HUES64 (cell line): ENCODE measurements around the gene NUP214.

ENCODE experiments used
- H3K27ac ChIP-seq: 2 replicates; pipeline ENCODE4 v1.7.0; 2013; ENCODE audit warnings: low read depth, low read length, inconsistent platforms
- H3K27me3 ChIP-seq: 2 replicates; pipeline ENCODE4 v1.6.1; 2013; ENCODE audit warnings: mild to moderate bottlenecking, low read length; ENCODE audit not compliant: insufficient read depth
- H3K36me3 ChIP-seq: 2 replicates; pipeline ENCODE4 v1.6.1; 2013; ENCODE audit warnings: mild to moderate bottlenecking, low read length; ENCODE audit not compliant: insufficient read depth
- H3K4me1 ChIP-seq: 2 replicates; pipeline ENCODE4 v1.6.1; 2013; ENCODE audit warnings: mild to moderate bottlenecking, low read length, moderate library complexity; ENCODE audit not compliant: insufficient read depth
- H3K4me3 ChIP-seq: 2 replicates; pipeline ENCODE4 v1.5.1; 2013; ENCODE audit warnings: mild to moderate bottlenecking, low read length, moderate library complexity
- H3K9ac ChIP-seq: 2 replicates; pipeline ENCODE4 v1.6.1; 2013; ENCODE audit warnings: mild to moderate bottlenecking, low read depth, low read length
- H3K9me3 ChIP-seq: 2 replicates; pipeline ENCODE4 v1.6.1; 2013; ENCODE audit warnings: low read depth, low read length; ENCODE audit not compliant: insufficient read depth
- WGBS: fragments of 150-250, 120-280 bp; methylation state at CpG from one replicate; pipeline ENCODE4 v1.1.7; 2013; ENCODE audit warnings: missing lambda C conversion rate; 5-methylcytosine and 5-hydroxymethylcytosine counted together

Gene NUP214

GRCh38 chr9:131226226-131226625, 100.8 kb downstream of the NUP214 start:
- H3K27me3 ChIP-seq, result no peaks in the 10 kb centered on the region
- H3K4me1 ChIP-seq, result peaks cover 26% of the 10 kb centered on the region
- peaks cover 35% of the 10 kb centered on the region for H3K36me3 ChIP-seq
- no peak overlapping the region for H3K27ac ChIP-seq
- WGBS, result 100% methylated on average over 1 of the region's 3 CpGs
- no peak overlapping the region for H3K9ac ChIP-seq
- H3K4me3 ChIP-seq, result no peak overlapping the region
- H3K9me3 ChIP-seq, result no peaks in the 10 kb centered on the region

DNA sequence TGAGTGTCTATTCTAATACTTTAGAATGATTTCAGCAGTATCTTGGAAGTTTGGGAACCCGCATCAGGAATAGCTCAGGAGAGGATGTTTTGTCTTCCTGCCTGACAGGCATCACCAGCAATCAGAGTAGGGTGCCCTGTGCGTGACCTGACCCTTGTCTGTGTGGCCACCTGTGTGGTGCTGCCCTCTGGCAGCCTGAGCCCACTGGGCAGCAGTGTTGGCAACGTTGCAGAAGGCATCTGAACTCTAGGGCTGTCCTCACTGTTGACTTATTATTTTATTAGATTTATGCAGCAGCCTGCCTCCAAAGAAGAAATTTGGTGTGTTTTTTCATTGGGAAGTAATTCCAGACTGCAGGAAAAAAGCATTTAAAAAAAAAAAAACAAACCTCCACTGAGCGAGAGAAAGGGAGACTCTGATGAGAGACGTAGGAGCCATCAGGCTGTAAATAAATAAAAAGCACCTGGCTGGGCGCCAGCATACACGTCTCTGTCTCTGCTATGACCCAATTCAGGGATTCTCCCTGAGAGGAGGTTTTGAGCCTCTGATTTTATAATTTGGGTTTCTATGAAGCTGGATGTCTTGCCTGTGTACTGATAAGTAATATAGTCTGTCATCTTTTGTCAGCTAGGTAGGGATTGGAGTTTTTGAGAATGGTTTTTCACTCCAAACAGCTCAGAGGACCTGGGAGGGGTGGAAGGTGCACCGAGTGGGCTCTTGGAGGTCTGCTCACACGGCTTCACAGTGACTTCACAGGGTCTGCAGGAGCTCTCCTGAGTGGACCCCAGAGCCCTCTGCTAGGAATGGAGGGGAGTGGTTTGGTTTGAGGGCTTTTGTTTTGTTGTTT, 101.9 kb downstream of the NUP214 start:
- 67% methylated on average over 9 of the region's 9 CpGs for WGBS
- peak overlapping the region; percentile 25; the same call in 1 of the 2 replicates for H3K27ac ChIP-seq

GRCh38 chr9:131227959-131228460, 102.6 kb downstream of the NUP214 start:
- Histone ChIP-seq H3K4me3 (peak overlapping the region; percentile 11; the same call in 1 of the 2 replicates), H3K4me1 (peaks cover 26% of the 10 kb centered on the region), H3K36me3 (peaks cover 52% of the 10 kb centered on the region), H3K27ac (peak overlapping the region; percentile 43; the same call in 1 of the 2 replicates), H3K9ac (no peak overlapping the region), H3K27me3 (no peaks in the 10 kb centered on the region), H3K9me3 (no peaks in the 10 kb centered on the region)
- 72% methylated on average over 8 of the region's 9 CpGs for WGBS

More for the DNA sequence above, 101.9 kb downstream of the NUP214 start:
- Histone ChIP-seq H3K9me3 (no peaks in the 10 kb centered on the region), H3K36me3 (peaks cover 45% of the 10 kb centered on the region), H3K27me3 (no peaks in the 10 kb centered on the region), H3K4me3 (no peak overlapping the region), H3K4me1 (peaks cover 26% of the 10 kb centered on the region), H3K9ac (no peak overlapping the region)

DNA sequence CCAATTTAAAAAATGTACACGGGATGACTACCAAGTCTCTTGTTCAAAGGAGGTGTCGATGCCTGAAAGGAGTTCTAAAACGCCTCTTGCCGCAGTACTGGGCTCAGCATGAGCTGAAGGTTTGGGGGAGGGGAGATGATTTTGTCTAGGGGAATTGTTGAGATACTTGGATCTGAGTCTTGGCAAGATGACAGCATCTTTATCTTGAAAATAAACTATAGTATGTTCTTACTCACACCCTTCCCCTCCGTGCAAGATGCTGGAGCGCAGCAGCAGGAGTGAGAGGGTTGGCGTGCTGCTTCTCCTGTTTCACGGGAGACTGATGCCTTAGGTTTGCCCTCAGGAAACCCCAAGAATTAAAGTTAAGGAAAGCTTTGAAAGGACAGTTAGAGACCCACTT, 103.6 kb downstream of the NUP214 start:
- Histone ChIP-seq H3K36me3 (peaks cover 60% of the 10 kb centered on the region), H3K27me3 (no peaks in the 10 kb centered on the region), H3K4me1 (peaks cover 26% of the 10 kb centered on the region), H3K27ac (no peak overlapping the region), H3K4me3 (no peak overlapping the region), H3K9me3 (no peaks in the 10 kb centered on the region), H3K9ac (no peak overlapping the region)
- WGBS, result 83% methylated on average over 8 of the region's 8 CpGs

DNA sequence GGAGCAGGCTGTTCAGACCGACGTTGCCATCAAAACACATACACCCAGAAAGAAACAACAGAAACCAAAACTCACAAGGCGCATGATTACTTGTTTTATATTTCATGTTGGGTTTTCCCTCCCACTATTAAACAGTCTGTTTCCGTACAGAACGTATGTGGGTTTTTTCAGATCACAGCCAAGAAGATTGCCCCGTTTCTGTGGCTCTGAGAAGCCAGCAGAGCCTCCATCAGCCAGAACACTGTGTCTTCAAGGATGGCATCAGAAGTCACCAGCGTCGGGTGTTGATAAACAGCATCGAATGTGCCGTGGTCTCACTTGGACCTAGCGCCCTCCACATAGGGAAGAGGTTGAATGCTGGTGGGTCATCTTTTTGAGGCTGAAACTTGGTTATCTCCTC, 108.2 kb downstream of the NUP214 start:
- 95% methylated on average over 11 of the region's 11 CpGs for WGBS
- H3K27me3 ChIP-seq, result no peaks in the 10 kb centered on the region

DNA sequence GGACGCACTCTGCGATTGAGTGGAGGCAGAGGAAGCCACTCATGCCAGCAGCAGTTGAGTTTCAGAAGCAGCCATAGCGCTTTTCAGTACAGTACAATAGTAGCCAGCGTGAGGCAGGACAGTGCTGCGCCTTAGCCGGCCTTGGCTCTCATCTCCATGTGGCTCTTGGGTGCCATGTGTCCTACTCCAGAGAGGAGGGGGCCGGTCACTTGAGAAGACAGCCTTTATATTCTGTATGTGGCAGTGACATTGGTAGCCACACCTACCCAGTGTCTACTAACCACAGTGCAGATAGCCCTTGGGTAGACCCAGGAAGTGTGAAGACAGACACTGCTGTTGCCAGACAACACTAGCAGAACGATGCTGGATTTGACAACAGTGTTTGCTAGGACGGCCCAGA, 108.6 kb downstream of the NUP214 start:
- Histone ChIP-seq H3K27me3 (no peaks in the 10 kb centered on the region), H3K9me3 (no peaks in the 10 kb centered on the region), H3K4me1 (peaks cover 16% of the 10 kb centered on the region), H3K27ac (no peak overlapping the region), H3K36me3 (peaks cover 54% of the 10 kb centered on the region), H3K9ac (no peak overlapping the region), H3K4me3 (no peak overlapping the region)
- 96% methylated on average over 9 of the region's 9 CpGs for WGBS

More for the DNA sequence above, 108.2 kb downstream of the NUP214 start:
- Histone ChIP-seq H3K9me3 (no peaks in the 10 kb centered on the region), H3K27ac (no peak overlapping the region), H3K4me1 (peaks cover 16% of the 10 kb centered on the region), H3K9ac (no peak overlapping the region), H3K36me3 (peaks cover 55% of the 10 kb centered on the region), H3K4me3 (no peak overlapping the region)

- Histone ChIP-seq H3K27me3 (no peaks in the 10 kb centered on the region), H3K9me3 (no peaks in the 10 kb centered on the region), H3K4me3 (no peak overlapping the region), H3K9ac (no peak overlapping the region), H3K27ac (no peak overlapping the region), H3K36me3 (peaks cover 46% of the 10 kb centered on the region), H3K4me1 (peaks cover 16% of the 10 kb centered on the region)
- 96% methylated on average over 16 of the region's 16 CpGs for WGBS
Observed at GRCh38 chr9:131234799-131235479, 109.6 kb downstream of the NUP214 start.

- Histone ChIP-seq H3K27me3 (no peaks in the 10 kb centered on the region), H3K4me3 (no peak overlapping the region), H3K36me3 (peaks cover 40% of the 10 kb centered on the region), H3K9ac (no peak overlapping the region), H3K4me1 (peaks cover 16% of the 10 kb centered on the region), H3K27ac (no peak overlapping the region), H3K9me3 (no peaks in the 10 kb centered on the region)
- 94% methylated on average over 9 of the region's 9 CpGs for WGBS
Observed at GRCh38 chr9:131235480-131235851, 110.1 kb downstream of the NUP214 start.

DNA sequence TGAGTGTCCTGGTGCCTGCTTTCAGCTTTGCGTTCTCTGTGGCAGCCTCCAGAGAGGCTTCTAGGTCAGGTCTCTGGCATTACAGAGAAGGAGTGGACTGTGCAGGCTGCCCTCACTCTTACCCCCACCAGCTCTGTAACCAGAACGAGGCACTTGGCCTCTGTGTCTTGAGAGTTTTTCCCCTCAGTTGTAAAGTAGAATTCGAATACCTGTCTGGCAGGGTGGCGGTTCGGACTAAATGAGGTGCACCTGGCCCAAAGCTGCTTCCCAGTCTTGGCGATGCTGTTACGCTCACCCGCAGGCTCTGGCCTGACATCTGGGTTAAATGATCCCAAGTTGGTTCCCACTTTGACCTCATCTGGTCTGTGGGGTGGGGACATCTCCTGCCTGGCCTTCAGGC, 110.8 kb downstream of the NUP214 start:
- no peaks in the 10 kb centered on the region for H3K9me3 ChIP-seq
- H3K27me3 ChIP-seq, result no peaks in the 10 kb centered on the region
- H3K4me3 ChIP-seq, result no peak overlapping the region
- WGBS, result 96% methylated on average over 8 of the region's 8 CpGs
- peaks cover 16% of the 10 kb centered on the region for H3K4me1 ChIP-seq
- H3K36me3 ChIP-seq, result peaks cover 35% of the 10 kb centered on the region
- H3K27ac ChIP-seq, result no peak overlapping the region
- H3K9ac ChIP-seq, result no peak overlapping the region

DNA sequence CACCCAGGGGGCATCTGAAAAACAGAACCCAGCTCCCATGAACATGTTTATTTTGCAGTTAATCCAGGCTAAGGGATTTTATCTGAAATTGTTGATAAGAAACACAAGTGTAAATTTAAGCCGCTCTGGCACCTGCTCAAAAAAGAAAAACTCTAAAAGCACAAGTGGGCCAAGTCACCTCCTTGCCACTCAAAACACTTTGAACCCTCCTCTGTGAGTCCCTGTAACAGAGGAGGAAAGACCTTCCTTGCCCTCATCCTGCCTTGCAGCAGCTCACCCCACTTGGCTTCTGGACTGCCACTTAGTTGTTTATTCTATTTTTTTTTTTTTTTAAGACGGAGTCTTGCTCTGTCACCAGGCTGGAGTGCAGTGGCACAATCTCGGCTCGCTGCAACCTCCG, 111.4 kb downstream of the NUP214 start:
- Histone ChIP-seq H3K4me1 (peaks cover 16% of the 10 kb centered on the region), H3K4me3 (no peak overlapping the region), H3K36me3 (peaks cover 29% of the 10 kb centered on the region), H3K9ac (no peak overlapping the region), H3K27me3 (no peaks in the 10 kb centered on the region), H3K27ac (no peak overlapping the region), H3K9me3 (no peaks in the 10 kb centered on the region)
- WGBS, result 95% methylated on average over 5 of the region's 5 CpGs

GRCh38 chr9:131237291-131237690, 111.9 kb downstream of the NUP214 start:
- peaks cover 24% of the 10 kb centered on the region for H3K36me3 ChIP-seq
- WGBS, result 93% methylated on average over 4 of the region's 7 CpGs
- H3K27me3 ChIP-seq, result no peaks in the 10 kb centered on the region
- H3K9me3 ChIP-seq, result no peaks in the 10 kb centered on the region
- H3K27ac ChIP-seq, result no peak overlapping the region
- peaks cover 16% of the 10 kb centered on the region for H3K4me1 ChIP-seq
- no peak overlapping the region for H3K9ac ChIP-seq
- H3K4me3 ChIP-seq, result no peak overlapping the region
